ENCODE data around the gene GTF2H4.

GTF2H4 gene

GRCh38 chr6:30882759-30883684 lies 25.0 kb upstream of the GTF2H4 start:
- no peak for DNase-seq

- peak; percentile 53 for DNase-seq
Measured at GRCh38 chr6:30883685-30884520, 24.1 kb upstream of the GTF2H4 start, which contains the start of gene DDR1. TSS of gene DDR1 (plus strand) at chr6:30884519. CDS start at chr6:30888730, 4,211 bp downstream.

- peak; percentile 70 for DNase-seq
Measured at GRCh38 chr6:30884521-30885480, 23.2 kb upstream of the GTF2H4 start.

- DNase-seq: peak; percentile 73
Measured at GRCh38 chr6:30885481-30885998, 22.5 kb upstream of the GTF2H4 start.

GRCh38 chr6:30885999-30886896 lies 21.8 kb upstream of the GTF2H4 start:
- peak; percentile 50 for DNase-seq

GRCh38 chr6:30886897-30887255 lies 21.1 kb upstream of the GTF2H4 start:
- DNase-seq: no peak

- no peak for DNase-seq
Measured at GRCh38 chr6:30887901-30888815, 19.8 kb upstream of the GTF2H4 start.

- DNase-seq: no peak
Measured at GRCh38 chr6:30888816-30889495, 19.1 kb upstream of the GTF2H4 start.

- DNase-seq: no peak
Measured at GRCh38 chr6:30889496-30889885, 18.5 kb upstream of the GTF2H4 start.

GRCh38 chr6:30889921-30890645 lies 17.9 kb upstream of the GTF2H4 start:
- peak; percentile 57 for DNase-seq

- no peak for DNase-seq
Measured at GRCh38 chr6:30890646-30891449, 17.2 kb upstream of the GTF2H4 start.

- DNase-seq: no peak
Measured at GRCh38 chr6:30891450-30891723, 16.6 kb upstream of the GTF2H4 start.

- no peak for DNase-seq
Measured at GRCh38 chr6:30891816-30892538, 16.0 kb upstream of the GTF2H4 start.

- DNase-seq: no peak
Measured at GRCh38 chr6:30893001-30893591, 14.9 kb upstream of the GTF2H4 start.

- no peak for DNase-seq
Measured at GRCh38 chr6:30893666-30894065, 14.3 kb upstream of the GTF2H4 start.

GRCh38 chr6:30894381-30894780 lies 13.6 kb upstream of the GTF2H4 start:
- DNase-seq: no peak

GRCh38 chr6:30894935-30895334 lies 13.1 kb upstream of the GTF2H4 start:
- no peak for DNase-seq
